CD14-positive monocyte (primary cell): ENCODE measurements around the gene MDFIC. TPM values are rescaled to one million over a fixed set of nuclear protein-coding genes. Genes with fewer than 3 reads are reported as not detected.

ENCODE experiments used
- DNase-seq, 3 donors: peaks; one replicate each; pipeline ENCODE4 v3.0.0-alpha.2; 2011 to 2022
- H2AFZ ChIP-seq: 2 replicates; pipeline ENCODE4 v1.6.0; 2012; ENCODE audit warnings: mild to moderate bottlenecking, low read depth, low read length, inconsistent platforms; ENCODE audit not compliant: insufficient read depth, poor library complexity, severe bottlenecking
- H3K27ac ChIP-seq, 2 donors: 1 replicate in 1 of 2; 2 replicates in 1 of 2; pipeline ENCODE4 v1.5.1; 2012 to 2013; ENCODE audit warnings: low read length in 2 of 2, control low read depth in 1 of 2, inconsistent platforms in 1 of 2, low read depth in 1 of 2, mild to moderate bottlenecking in 1 of 2
- H3K27me3 ChIP-seq, 2 donors: one replicate each; pipeline versions ENCODE4 v1.6.0 to v1.6.1; 2011 to 2013; ENCODE audit warnings: low read length in 2 of 2; ENCODE audit not compliant: control insufficient read depth in 2 of 2, insufficient read depth in 2 of 2
- H3K36me3 ChIP-seq, 2 donors: replicated peaks in 1 of 2; 1 replicate in 1 of 2; 2 replicates in 1 of 2; pipeline versions ENCODE4 v1.5.1 to v1.6.1; 2012 to 2013; ENCODE audit warnings: low read length in 2 of 2, control low read depth in 1 of 2, inconsistent platforms in 1 of 2, mild to moderate bottlenecking in 1 of 2; ENCODE audit not compliant: insufficient read depth in 2 of 2, control insufficient read depth in 1 of 2
- H3K4me1 ChIP-seq, 2 donors: 1 replicate in 1 of 2; 2 replicates in 1 of 2; pipeline versions ENCODE4 v1.5.1 to v1.6.1; 2012 to 2013; ENCODE audit warnings: low read length in 2 of 2, control low read depth in 1 of 2, inconsistent platforms in 1 of 2, mild to moderate bottlenecking in 1 of 2, moderate library complexity in 1 of 2; ENCODE audit not compliant: insufficient read depth in 2 of 2, control insufficient read depth in 1 of 2
- H3K4me2 ChIP-seq: replicated peaks from 2 replicates; pipeline ENCODE3; 2012; ENCODE audit warnings: low read length, moderate library complexity, mild to moderate bottlenecking; ENCODE audit not compliant: poor library complexity, severe bottlenecking; ENCODE audit errors: extremely low read depth
- H3K4me3 ChIP-seq, 3 experiments: fragments of 200-600 bp in 1 of 3; sonication (generic) in 1 of 3; replicated peaks in 1 of 3; 1 replicate in 2 of 3; 2 replicates in 1 of 3; pipeline ENCODE4 v1.5.1; 2011 to 2013; ENCODE audit warnings: low read length in 3 of 3, mild to moderate bottlenecking in 3 of 3, control low read depth in 2 of 3, low read depth in 2 of 3, inconsistent platforms in 1 of 3, moderate library complexity in 1 of 3
- H3K79me2 ChIP-seq: 2 replicates; pipeline ENCODE4 v1.6.0; 2012; ENCODE audit warnings: mild to moderate bottlenecking, control low read depth, inconsistent platforms, low read length, moderate library complexity; ENCODE audit not compliant: insufficient read depth
- H3K9ac ChIP-seq: 2 replicates; pipeline ENCODE4 v1.6.0; 2017; ENCODE audit warnings: low read length, mild to moderate bottlenecking; ENCODE audit not compliant: insufficient read depth, poor library complexity, severe bottlenecking
- H3K9me3 ChIP-seq, 2 donors: replicated peaks in 1 of 2; 1 replicate in 1 of 2; 2 replicates in 1 of 2; pipeline versions ENCODE4 v1.5.1 to v1.6.1; 2012 to 2013; ENCODE audit warnings: low read length in 2 of 2, control low read depth in 1 of 2; ENCODE audit not compliant: control insufficient read depth in 1 of 2, insufficient read depth in 1 of 2
- H4K20me1 ChIP-seq: 2 replicates; pipeline ENCODE4 v1.6.0; 2012; ENCODE audit warnings: mild to moderate bottlenecking, low read length, control low read depth, moderate library complexity; ENCODE audit not compliant: insufficient read depth
- H3K27ac Mint-ChIP-seq, 7 donors: one replicate each; pipeline ENCODE4 v1.8.0; 2020; ENCODE audit warnings: mild to moderate bottlenecking in 7 of 7, mixed read lengths in 7 of 7, moderate library complexity in 6 of 7, inconsistent platforms in 2 of 7
- H3K27me3 Mint-ChIP-seq, 3 donors: one replicate each; pipeline ENCODE4 v1.8.0; 2021 to 2022; ENCODE audit warnings: low read depth in 3 of 3, mild to moderate bottlenecking in 3 of 3, mixed read lengths in 3 of 3, moderate library complexity in 3 of 3, inconsistent platforms in 1 of 3
- H3K36me3 Mint-ChIP-seq, 2 donors: one replicate each; pipeline ENCODE4 v1.8.0; 2020; ENCODE audit warnings: mixed read lengths in 2 of 2, inconsistent platforms in 1 of 2, mild to moderate bottlenecking in 1 of 2
- H3K4me1 Mint-ChIP-seq: one replicate; pipeline ENCODE4 v1.8.0; 2020; ENCODE audit warnings: mild to moderate bottlenecking, mixed read lengths
- H3K4me3 Mint-ChIP-seq, 2 donors: one replicate each; pipeline ENCODE4 v1.8.0; 2020; ENCODE audit warnings: mild to moderate bottlenecking in 2 of 2, mixed read lengths in 2 of 2, moderate library complexity in 1 of 2
- H3K9me3 Mint-ChIP-seq, 7 donors: one replicate each; pipeline ENCODE4 v1.8.0; 2020 to 2022; ENCODE audit warnings: mixed read lengths in 7 of 7, mild to moderate bottlenecking in 6 of 7, moderate library complexity in 6 of 7, inconsistent platforms in 2 of 7
- WGBS: methylation state at CpG from one replicate; pipeline ENCODE4 v1.1.5; 2013; ENCODE audit warnings: missing lambda C conversion rate; ENCODE audit not compliant: insufficient coverage; 5-methylcytosine and 5-hydroxymethylcytosine counted together
- intact Hi-C, 2 donors: fragments of 100-400 bp; cut with micrococcal nuclease; formaldehyde crosslinking; loops; one replicate each; pipeline versions ENCODE4 v1.15.0 to v1.15.1; 2023
- polyA plus RNA-seq, 3 donors: library from polyadenylated mRNA; depleted of rRNA in 1 of 3; unstranded in 2 of 3; stranded (reverse) in 1 of 3; fragments of 300-500 nt in 2 of 3; fragments of >200 nt in 1 of 3; fragmentation: Illumina TruSeq in 2 of 3; gene quantifications; 1 replicate in 2 of 3; 2 replicates in 1 of 3; pipeline ENCODE4 v1.2.3, GENCODE V29; 2012 to 2021
- TF ChIP-seq, protein P1 (sequence below): fragments of 200-600 bp; IDR thresholded peaks from one replicate; pipeline ENCODE4 v1.8.0; 2022; ENCODE audit warnings: antibody characterized with exemption, mild to moderate bottlenecking

The MDFIC gene
- polyA plus RNA-seq, 3 donors = 13.0 to 30.0 (median 19.9) TPM

DNA sequence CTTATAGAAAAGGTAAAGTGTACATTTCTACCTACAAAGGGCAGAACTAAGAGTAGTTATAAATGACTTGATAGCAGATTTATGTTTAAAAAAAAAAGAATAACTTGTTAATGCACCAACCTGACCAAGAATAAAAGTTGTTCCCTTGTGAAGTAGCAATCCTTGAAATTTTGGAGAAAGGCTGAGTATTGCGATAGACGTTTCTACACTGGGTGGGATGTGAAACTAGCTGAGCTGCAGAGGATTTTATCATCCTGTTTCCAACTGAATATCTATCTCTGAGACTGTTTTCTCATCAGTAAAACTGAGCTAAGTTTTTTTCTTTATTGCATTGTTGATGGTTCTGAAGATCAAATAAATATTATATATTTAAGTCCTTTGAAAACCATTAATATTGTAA, 14.6 kb downstream of the MDFIC start:
- no peak overlapping the region for H3K4me3 ChIP-seq
- intact Hi-C loops = no loop called here
- Mint-ChIP-seq H3K4me1 (peaks cover 34% of the 10 kb centered on the region), H3K4me3 (no peak overlapping the region), H3K36me3 (peaks cover 4 to 7% of the 10 kb centered on the region in 2 donors), H3K27ac (peak overlapping the region in 1 of 7 donors; percentile 18), H3K9me3 (no peaks in the 10 kb centered on the region), H3K27me3 (peaks cover 0 to 5% (median 0%) of the 10 kb centered on the region in 3 donors)
- H3K4me1 ChIP-seq = peaks cover 40 to 49% of the 10 kb centered on the region in 2 donors
- H3K36me3 ChIP-seq = no peaks in the 10 kb centered on the region
- peaks cover 7% of the 10 kb centered on the region for H4K20me1 ChIP-seq
- no peak overlapping the region for H2AFZ ChIP-seq
- H3K27ac ChIP-seq = no peak overlapping the region
- peak in 2 of 3 donors; percentile 26 to 38 for DNase-seq
- TF ChIP-seq, protein P1, sequence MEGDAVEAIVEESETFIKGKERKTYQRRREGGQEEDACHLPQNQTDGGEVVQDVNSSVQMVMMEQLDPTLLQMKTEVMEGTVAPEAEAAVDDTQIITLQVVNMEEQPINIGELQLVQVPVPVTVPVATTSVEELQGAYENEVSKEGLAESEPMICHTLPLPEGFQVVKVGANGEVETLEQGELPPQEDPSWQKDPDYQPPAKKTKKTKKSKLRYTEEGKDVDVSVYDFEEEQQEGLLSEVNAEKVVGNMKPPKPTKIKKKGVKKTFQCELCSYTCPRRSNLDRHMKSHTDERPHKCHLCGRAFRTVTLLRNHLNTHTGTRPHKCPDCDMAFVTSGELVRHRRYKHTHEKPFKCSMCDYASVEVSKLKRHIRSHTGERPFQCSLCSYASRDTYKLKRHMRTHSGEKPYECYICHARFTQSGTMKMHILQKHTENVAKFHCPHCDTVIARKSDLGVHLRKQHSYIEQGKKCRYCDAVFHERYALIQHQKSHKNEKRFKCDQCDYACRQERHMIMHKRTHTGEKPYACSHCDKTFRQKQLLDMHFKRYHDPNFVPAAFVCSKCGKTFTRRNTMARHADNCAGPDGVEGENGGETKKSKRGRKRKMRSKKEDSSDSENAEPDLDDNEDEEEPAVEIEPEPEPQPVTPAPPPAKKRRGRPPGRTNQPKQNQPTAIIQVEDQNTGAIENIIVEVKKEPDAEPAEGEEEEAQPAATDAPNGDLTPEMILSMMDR = no peak
- no peak overlapping the region for H3K9ac ChIP-seq
- no peaks in the 10 kb centered on the region for H3K9me3 ChIP-seq
- no peaks in the 10 kb centered on the region for H3K27me3 ChIP-seq
- WGBS = no CpG with 5 or more reads among the region's 2 CpGs
- H3K4me2 ChIP-seq = no peak overlapping the region
- peaks cover 98% of the 10 kb centered on the region for H3K79me2 ChIP-seq

DNA sequence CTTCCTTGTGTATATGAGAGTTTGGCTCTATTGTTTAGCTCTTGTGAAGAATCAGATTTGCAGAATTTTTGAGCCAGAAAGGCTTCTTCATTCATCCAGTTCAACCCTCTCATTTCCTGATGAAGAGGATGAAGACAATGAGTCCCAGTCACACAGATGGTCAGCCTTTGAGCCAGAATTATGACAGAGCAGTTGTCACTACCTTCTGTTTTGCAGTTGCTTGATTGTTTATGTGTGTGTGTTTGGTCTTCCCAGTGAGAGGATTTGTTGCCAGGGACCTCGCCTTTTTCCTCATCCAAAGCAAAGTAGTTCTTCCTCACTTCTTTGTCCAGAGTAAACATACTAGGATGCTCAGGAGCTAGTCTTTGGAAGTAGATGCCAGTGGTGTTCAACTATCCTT, 15.6 kb downstream of the MDFIC start:
- Histone ChIP-seq H3K4me3 (no peak overlapping the region), H3K9me3 (no peaks in the 10 kb centered on the region), H3K27ac (no peak overlapping the region), H3K9ac (no peak overlapping the region), H3K4me2 (no peak overlapping the region), H2AFZ (no peak overlapping the region), H4K20me1 (peaks cover 7% of the 10 kb centered on the region), H3K4me1 (peaks cover 37 to 49% of the 10 kb centered on the region in 2 donors), H3K79me2 (peaks cover 98% of the 10 kb centered on the region), H3K36me3 (no peaks in the 10 kb centered on the region), H3K27me3 (no peaks in the 10 kb centered on the region)
- H3K9me3 Mint-ChIP-seq = no peaks in the 10 kb centered on the region
- H3K4me3 Mint-ChIP-seq = no peak overlapping the region
- H3K27me3 Mint-ChIP-seq = peaks cover 0 to 3% (median 0%) of the 10 kb centered on the region in 3 donors
- TF ChIP-seq, protein P1 = no peak
- intact Hi-C loops = no loop called here
- WGBS = no CpG with 5 or more reads among the region's 1 CpG
- H3K4me1 Mint-ChIP-seq = peaks cover 44% of the 10 kb centered on the region
- peaks cover 4 to 9% of the 10 kb centered on the region in 2 donors for H3K36me3 Mint-ChIP-seq
- no peak for DNase-seq
- H3K27ac Mint-ChIP-seq = peak overlapping the region in 1 of 7 donors; percentile 2
